MG63 (cell line): Measurements from ENCODE around the gene PEX3. TPM values are rescaled to one million over a fixed set of nuclear protein-coding genes. Genes with fewer than 3 reads are reported as not detected.

Source experiments
- DNase-seq: peaks from one replicate; pipeline ENCODE4 v3.0.0-alpha.2; 2020
- H3K27me3 ChIP-seq: fragments of 250-450 bp; sonication (Bioruptor Pico); 2 replicates; pipeline ENCODE4 v1.5.1; 2020; ENCODE audit warnings: mild to moderate bottlenecking, moderate library complexity
- H3K36me3 ChIP-seq: fragments of 250-450 bp; sonication (Bioruptor Pico); 2 replicates; pipeline ENCODE4 v1.5.1; 2020; ENCODE audit warnings: mild to moderate bottlenecking, moderate library complexity
- H3K4me3 ChIP-seq: fragments of 250-450 bp; sonication (Bioruptor Pico); 2 replicates; pipeline ENCODE4 v1.5.1; 2020; ENCODE audit warnings: mild to moderate bottlenecking, moderate library complexity
- H3K9me3 ChIP-seq: fragments of 250-450 bp; sonication (Bioruptor Pico); 2 replicates; pipeline ENCODE4 v1.5.1; 2020; ENCODE audit warnings: mild to moderate bottlenecking, moderate library complexity
- total RNA-seq: library from RNA; depleted of rRNA; stranded (reverse); fragments of >200 nt; shearing (Covaris generic); gene quantifications from 2 replicates; pipeline ENCODE4 v1.2.3, GENCODE V29; 2014; ENCODE audit warnings: low replicate concordance

PEX3 gene
- total RNA-seq, 1 experiment from 2014 or later: 13.6 TPM

DNA sequence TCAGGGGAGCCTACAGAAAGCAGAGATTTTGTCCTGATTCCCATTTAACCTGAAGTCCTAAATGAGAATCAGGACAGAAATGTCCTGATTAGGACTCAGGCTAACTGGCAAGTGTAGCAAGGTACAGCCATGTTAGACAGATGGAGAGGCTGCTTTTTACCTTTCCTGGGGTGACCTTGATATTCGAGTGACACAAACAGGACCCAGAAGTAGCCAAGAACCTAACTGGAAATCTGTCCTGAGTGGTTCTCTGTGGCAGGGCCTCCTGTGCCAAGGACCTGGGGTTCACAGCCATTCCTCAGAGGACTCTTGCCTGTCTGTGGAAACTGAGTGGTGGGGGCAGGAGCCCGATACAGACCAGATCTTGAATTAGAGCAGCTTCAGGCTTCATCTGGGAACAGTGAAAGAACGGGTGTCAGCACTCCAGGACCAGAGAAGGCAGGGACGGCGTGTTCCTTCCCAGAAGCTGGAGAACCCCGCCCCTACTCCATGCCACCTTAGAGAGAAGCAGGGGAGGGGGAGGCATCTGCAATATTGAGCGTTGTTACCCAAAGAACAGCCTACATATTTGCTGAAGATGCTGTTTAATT is 65.3 kb downstream of the PEX3 start:
- Histone ChIP-seq H3K27me3 (no peaks in the 10 kb centered on the region), H3K36me3 (no peaks in the 10 kb centered on the region; the same call in 1 of the 2 replicates), H3K9me3 (no peaks in the 10 kb centered on the region), H3K4me3 (no peak overlapping the region)
- no peak for DNase-seq

DNA sequence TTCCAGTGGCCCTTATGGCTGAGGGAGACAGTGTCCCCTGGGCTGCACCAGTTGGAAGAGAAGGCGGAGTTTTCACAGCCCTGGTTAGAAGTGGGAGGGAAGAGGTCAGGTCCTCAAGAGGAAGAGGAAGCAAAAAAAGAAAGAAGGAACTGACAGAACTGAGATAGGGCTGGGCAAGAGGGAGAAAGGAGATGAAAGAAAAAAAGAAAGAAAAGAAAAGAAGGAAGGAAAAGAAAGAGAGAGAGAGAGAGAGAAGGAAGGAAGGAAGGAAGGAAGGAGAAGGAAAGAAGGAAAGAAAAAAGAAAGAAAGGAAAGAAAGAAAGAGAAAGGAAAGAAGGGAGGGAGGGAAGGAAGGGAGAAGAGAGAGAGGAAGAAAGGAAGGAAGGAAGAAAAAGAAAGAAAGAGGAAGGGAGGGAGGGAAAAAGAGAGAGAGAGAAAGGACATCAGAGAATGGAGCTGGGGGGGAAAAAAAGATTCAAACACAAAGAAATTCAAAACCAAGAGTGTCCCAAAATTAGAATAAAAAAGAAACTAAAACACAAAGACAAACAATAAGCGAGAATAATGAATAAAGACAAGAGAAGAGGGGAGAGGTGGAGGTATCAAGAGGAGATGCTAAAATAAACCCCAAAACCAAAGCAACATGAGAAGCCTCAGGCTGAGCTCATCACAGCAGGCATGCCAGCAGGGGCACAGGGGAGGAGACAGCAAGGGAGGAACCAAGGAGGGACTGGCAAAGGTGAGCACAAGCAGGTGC is 66.3 kb downstream of the PEX3 start:
- no peak overlapping the region for H3K4me3 ChIP-seq
- H3K9me3 ChIP-seq: no peaks in the 10 kb centered on the region
- H3K36me3 ChIP-seq: no peaks in the 10 kb centered on the region
- no peaks in the 10 kb centered on the region for H3K27me3 ChIP-seq
- DNase-seq: no peak

DNA sequence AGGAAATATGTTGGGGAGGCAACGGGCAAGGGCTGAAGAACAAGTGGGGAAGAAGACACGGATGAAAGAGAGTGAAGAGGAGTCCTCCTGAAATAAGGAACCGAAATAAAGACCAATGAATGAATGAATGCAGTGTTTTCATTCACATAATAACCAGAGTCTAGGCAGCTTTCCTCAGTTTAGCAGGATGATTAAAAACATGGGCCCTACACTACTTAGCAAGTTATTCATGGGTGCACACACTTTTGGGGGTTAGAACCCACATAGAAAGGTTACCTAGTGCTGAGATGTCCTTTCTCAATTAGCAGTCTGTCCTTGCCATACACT is 66.8 kb downstream of the PEX3 start:
- H3K4me3 ChIP-seq: no peak overlapping the region
- H3K36me3 ChIP-seq: no peaks in the 10 kb centered on the region
- no peaks in the 10 kb centered on the region for H3K9me3 ChIP-seq
- H3K27me3 ChIP-seq: no peaks in the 10 kb centered on the region
- no peak for DNase-seq

DNA sequence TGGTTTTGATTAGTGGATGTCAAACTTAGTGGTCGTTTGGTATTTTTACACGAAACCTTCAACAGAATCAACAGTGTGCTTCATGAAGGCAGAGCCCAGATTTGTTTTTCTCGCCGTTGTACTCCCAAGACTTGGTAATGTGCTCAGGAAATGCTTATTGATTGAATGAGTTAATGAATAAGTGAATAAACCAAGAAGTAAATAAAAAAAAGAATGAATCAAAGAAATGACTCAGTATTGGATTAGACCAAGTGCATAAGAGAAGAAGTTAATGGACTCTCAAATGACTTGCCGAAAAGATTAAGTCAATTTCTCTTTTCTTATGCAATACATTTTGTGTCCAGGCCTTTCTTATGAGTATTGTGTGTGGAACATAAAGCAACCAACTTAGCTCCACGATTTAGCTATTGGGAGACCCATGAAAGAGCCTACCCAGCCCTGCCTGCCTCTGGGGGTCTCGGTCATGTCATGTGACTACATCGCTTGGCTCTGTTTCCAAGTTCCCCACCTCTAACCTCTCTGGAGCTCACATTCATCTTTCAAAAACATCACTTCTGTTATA is 71.5 kb downstream of the PEX3 start:
- no peak for DNase-seq
- H3K36me3 ChIP-seq: no peaks in the 10 kb centered on the region

DNA sequence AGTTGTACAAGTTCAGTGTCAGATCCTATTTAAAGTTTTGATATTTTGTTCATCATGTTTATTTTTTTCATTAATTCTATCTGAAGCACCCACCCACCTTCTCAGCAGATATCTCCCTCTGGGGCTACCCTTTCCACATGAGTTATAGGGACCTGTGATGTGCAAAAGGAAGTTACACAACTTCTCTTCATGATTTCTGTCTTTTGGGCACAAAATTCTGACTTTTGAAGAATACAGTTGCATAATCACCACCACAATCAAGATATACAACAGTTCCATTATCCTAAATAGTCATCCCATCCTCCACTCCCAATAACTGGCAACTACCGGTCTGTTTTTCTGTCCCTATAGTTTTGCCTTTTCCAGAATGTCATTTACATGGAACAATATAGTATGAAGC is 74.8 kb downstream of the PEX3 start:
- no peak for DNase-seq
- Histone ChIP-seq H3K4me3 (no peak overlapping the region), H3K27me3 (no peaks in the 10 kb centered on the region), H3K9me3 (no peaks in the 10 kb centered on the region), H3K36me3 (no peaks in the 10 kb centered on the region)

More for the DNA sequence above, 71.5 kb downstream of the PEX3 start:
- no peak overlapping the region for H3K4me3 ChIP-seq
- H3K27me3 ChIP-seq: no peaks in the 10 kb centered on the region
- H3K9me3 ChIP-seq: no peaks in the 10 kb centered on the region

DNA sequence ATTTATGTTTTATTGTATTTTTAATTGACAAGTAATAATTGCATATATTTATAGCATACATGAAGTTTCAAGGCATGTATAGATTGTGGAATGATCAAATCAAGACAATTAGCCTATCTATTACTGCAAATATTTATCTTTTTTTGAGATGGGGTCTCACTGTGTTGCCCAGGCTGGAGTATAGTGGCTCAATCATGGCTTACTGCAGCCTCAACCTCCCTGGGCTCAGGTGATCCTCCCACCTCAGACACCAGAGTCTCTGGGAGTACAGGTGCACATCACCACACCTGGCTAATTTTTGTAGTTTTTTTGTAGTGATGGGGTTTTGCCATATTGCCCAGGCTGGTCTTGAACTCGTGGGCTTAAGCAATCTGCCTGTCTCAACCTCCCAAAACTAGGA is 77.1 kb downstream of the PEX3 start:
- Histone ChIP-seq H3K27me3 (no peaks in the 10 kb centered on the region), H3K9me3 (no peaks in the 10 kb centered on the region), H3K4me3 (no peak overlapping the region), H3K36me3 (no peaks in the 10 kb centered on the region)
- no peak for DNase-seq

DNA sequence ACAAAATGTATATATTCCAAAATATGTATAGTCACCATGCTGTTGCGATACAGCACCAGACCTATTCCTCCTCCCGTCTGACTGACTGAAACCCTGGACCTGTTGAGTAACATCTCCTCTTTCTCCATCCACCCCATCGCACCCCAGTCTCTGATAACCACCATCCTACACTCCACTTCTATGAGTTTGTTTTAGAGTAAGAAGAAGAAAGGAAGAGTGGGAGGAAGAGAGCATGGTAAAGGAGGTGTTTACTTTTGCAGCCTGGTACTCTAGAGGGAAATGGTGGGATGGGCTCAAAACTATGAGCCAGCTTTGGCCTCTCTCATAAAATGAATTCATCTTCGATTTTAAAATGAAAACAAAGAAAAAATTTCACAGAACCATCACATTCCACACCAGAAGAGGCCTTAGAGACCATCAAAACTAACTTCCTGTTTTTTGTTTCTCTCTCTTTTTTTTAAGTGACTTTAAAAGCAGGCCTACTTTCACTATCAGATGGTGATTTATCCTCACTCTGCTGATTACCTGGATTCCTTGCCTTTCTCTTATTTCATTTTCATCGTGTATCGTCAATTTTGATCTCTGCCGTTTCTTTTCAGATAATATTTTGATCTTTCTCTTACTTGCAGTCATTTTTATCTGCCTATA is 77.7 kb downstream of the PEX3 start:
- Histone ChIP-seq H3K9me3 (no peaks in the 10 kb centered on the region), H3K27me3 (no peaks in the 10 kb centered on the region), H3K4me3 (no peak overlapping the region), H3K36me3 (no peaks in the 10 kb centered on the region)
- no peak for DNase-seq

DNA sequence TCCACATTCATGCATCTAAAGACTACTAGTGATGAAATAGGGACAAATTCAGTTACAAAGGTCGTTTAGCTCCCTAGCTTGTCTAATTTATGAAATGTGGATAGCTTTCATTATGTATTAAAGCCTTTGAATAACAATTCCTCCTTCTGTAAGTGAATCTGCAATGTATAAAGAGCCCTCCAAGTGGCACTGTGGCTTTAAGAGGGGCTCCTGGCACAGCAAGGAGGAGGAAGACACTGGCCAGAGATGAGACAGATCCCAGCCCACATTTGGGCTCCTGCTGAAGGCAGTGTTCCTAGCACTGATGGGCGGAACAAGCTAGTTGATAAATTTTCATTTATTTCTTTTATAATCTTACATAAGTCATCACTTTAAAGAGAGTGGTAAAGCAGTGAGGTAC is 78.5 kb downstream of the PEX3 start:
- Histone ChIP-seq H3K9me3 (no peaks in the 10 kb centered on the region), H3K36me3 (no peaks in the 10 kb centered on the region), H3K4me3 (no peak overlapping the region), H3K27me3 (no peaks in the 10 kb centered on the region)
- DNase-seq: no peak

DNA sequence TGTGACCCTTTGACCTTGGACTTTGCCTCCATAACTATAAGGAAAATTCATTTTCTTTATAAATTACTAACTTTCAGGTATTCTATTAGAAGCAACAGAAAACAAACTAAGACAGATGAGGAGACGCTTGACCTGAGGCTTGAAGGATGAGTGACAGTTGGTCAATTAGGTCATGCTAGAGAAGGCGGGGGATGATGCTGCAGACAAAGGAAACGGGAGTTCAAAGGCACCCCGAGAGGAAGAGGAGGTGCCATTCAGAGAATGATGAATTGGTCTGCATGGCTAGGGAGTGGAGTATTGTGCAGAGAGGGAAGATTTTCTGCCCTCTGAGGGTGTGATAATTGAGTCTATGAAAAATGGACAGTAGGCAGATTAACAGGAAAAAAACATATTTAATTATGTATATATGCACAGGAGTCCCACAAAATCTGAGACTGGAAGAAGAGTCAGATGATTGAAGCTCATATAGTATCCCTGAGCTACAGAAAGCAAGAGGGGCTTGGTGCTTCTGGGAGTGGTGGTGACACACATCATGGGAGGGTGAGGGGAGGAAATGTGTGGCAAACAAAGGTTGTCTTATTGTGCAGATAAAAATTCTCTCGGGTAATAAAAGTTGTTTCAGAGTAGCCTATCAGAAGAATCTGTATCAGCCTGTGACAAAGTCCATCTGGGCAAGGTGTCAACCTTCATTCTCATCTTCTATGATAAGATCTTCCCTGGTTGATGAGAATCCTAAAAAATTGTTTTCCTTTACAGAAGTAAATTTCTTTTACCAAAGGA is 81.3 kb downstream of the PEX3 start:
- no peaks in the 10 kb centered on the region for H3K27me3 ChIP-seq
- H3K9me3 ChIP-seq: no peaks in the 10 kb centered on the region
- H3K4me3 ChIP-seq: no peak overlapping the region
- no peaks in the 10 kb centered on the region for H3K36me3 ChIP-seq
- no peak for DNase-seq

DNA sequence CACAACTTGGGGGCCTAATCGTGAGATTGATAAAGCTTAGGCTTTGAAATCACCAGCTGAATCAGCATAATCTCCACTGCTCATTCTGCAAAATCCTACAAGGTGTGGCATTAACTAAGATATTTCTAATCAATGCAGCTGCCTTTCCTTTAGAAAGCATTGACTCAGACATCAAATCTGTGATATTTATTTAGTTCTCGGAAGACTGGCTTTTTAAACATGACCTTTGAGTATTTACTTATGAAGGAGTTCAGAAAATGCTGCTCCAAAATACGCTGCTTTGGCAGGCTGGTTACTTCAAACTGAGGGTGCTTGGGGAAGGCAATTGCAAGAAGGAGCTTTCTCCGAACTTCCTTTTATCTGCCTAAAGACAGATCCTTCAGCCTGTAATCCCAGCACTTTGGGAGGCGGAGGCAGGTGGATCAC is 84.6 kb downstream of the PEX3 start:
- H3K9me3 ChIP-seq: no peaks in the 10 kb centered on the region
- no peak for DNase-seq
- H3K4me3 ChIP-seq: no peak overlapping the region
- H3K36me3 ChIP-seq: no peaks in the 10 kb centered on the region
- no peaks in the 10 kb centered on the region for H3K27me3 ChIP-seq

DNA sequence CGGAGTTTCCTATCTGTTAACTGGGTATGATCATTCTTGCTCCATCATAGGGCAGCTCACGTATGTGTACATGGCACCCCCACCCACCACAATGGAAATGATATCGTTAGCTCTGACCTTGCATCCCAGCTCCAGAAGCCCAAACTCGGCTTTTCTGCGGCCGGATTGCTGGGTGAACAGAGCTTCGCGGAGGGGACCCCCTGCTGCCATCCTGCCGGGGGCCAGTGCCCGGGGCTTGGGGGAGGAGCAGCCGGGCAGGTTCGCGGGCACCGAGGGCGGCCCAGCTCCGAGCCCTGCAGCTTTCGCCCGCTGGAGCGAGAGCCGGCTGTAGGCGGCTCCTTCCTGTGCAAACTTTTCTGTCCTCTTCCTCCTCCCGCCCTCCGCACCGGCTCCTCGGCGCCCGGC is 85.9 kb downstream of the PEX3 start:
- no peaks in the 10 kb centered on the region for H3K36me3 ChIP-seq
- DNase-seq: peak; percentile 62
- H3K4me3 ChIP-seq: peak overlapping the region; percentile 60
- H3K27me3 ChIP-seq: no peaks in the 10 kb centered on the region
- no peaks in the 10 kb centered on the region for H3K9me3 ChIP-seq

DNA sequence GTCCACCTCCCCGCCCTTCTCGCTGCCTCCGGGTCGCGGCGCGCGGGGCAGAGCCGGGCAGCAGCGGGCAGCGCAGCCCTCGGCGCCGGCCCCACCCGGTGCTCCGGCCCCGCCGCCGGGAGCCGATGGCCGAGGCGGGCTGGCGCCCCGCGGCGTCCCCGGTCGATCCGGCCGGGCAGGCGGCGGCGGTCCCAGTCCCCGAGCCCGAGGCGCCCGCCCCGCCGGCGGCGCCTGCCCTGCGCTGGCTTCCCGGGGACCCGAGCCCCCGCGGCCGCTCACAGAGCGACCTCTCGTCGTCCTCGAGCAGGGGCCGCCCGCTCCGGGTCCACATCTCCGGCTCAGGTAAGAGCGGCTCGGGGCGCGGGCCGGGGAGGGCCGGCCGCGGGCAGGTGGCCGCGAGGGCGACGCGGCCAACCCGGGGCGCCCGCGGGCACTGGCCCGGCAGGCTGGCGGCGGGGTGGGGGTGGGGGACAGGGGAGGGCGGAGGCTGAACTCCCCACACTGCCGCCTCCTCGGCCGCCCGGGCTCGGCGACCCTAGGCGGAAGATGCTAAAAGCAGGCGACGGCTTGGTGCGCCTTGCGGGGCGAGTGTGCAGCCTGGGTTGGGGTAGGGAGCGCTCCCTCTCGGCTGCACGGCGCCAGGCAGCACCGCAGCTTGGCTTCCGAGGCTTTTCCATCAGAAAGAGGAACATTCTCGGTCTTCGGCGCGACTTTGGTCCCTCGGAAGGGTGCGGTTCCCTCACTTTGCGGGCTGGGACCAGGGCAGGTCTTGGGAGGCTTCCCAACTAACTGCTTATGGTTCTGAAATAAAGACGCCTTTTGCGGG is 86.5 kb downstream of the PEX3 start:
- DNase-seq: peak; percentile 70
- no peaks in the 10 kb centered on the region for H3K36me3 ChIP-seq

DNA sequence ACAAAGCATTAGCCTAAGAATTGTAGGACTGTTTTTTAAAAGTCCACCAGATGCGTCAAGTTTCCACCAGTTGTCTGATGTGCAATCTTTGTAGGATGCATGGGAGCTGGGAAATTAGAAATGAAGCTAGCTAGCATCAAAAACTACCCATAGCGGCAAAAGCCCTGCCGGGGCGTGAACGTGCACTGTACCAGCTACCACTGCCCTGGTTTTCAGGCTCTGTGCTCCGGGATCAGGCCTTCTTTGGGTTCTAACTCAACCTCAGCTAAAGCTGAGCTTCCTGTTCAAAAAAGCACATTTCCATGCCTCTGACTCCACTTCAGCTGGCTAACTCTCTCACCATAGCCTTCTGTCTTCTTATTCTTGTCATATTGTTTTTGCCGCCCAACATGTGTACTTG is 87.8 kb downstream of the PEX3 start:
- Histone ChIP-seq H3K36me3 (no peaks in the 10 kb centered on the region), H3K9me3 (no peaks in the 10 kb centered on the region), H3K4me3 (no peak overlapping the region), H3K27me3 (no peaks in the 10 kb centered on the region)
- DNase-seq: no peak

More for the DNA sequence above, 86.5 kb downstream of the PEX3 start:
- H3K4me3 ChIP-seq: peak overlapping the region; percentile 60
- H3K9me3 ChIP-seq: no peaks in the 10 kb centered on the region
- no peaks in the 10 kb centered on the region for H3K27me3 ChIP-seq

DNA sequence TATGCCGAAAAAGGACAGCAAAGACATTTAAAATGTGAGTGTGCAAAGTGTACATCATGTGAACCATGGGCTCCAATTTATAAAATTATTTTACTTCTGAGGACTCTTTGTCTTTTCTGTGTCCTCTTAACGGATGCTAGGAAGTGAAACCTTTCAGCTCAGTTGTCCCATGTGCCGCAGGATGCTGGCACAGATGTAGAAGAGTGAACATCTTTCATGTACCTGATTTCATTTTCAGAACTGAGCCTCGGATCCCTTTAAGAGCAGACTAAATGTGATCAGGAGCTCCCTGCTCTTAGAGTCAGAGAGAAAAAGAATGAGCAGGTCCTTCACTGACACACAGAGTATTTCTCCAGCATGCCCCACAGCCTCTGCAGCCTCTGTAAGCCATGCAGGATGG is 88.5 kb downstream of the PEX3 start:
- no peaks in the 10 kb centered on the region for H3K9me3 ChIP-seq
- H3K4me3 ChIP-seq: no peak overlapping the region
- DNase-seq: no peak
- no peaks in the 10 kb centered on the region for H3K36me3 ChIP-seq
- no peaks in the 10 kb centered on the region for H3K27me3 ChIP-seq

DNA sequence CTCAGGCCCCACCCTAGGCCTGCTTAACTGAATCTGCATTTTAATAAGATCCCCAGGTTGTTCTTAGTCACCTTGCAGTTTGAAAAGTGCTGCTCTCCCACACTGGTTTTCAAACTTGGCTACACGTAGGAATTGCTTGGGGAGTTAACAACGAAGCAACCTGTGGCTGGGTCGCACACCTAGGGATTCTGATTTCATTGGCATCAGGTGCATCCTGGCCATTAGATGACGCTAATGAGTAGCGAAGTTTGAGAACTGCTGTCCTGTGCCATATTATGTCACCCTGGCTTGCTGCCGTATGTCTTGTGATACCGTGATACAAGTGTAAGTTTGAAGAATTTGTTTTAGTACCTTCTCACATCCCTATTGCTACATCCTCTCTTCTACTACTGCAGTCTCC is 89.1 kb downstream of the PEX3 start:
- H3K4me3 ChIP-seq: no peak overlapping the region
- H3K36me3 ChIP-seq: no peaks in the 10 kb centered on the region
- no peak for DNase-seq
- no peaks in the 10 kb centered on the region for H3K9me3 ChIP-seq
- H3K27me3 ChIP-seq: no peaks in the 10 kb centered on the region

DNA sequence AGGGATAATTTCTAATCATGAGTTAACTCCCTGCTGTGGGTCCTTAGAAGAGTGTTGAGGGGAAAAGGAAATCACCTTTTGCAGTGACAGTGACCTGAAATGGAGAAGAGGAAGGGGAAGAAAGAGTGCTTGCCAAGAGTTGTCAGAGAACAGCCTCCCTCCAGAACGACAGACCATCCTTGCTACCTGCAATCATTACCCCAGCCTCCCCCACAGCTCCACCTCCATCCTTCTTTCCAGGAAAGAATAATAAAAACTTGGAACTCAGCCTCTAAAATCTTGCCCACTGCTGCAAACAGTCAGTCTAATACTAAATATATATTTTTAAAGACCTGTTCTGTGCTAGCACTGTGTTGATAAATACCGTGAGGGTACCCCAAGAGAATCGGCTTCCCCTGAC is 89.6 kb downstream of the PEX3 start:
- DNase-seq: no peak
- Histone ChIP-seq H3K4me3 (no peak overlapping the region), H3K27me3 (no peaks in the 10 kb centered on the region), H3K9me3 (no peaks in the 10 kb centered on the region), H3K36me3 (no peaks in the 10 kb centered on the region)
